NT2/D1 (cell line): ENCODE results near the gene PARD3.

ENCODE experiments used
- SUZ12 ChIP-seq: IDR thresholded peaks from 2 replicates; pipeline ENCODE4 v1.6.1; 2011; ENCODE audit not compliant: insufficient read length, insufficient read depth; ENCODE audit errors: extremely low read depth
- YY1 ChIP-seq: IDR thresholded peaks from 2 replicates; pipeline ENCODE4 v1.6.1; 2011; ENCODE audit not compliant: insufficient read length, insufficient read depth
- ZNF274 ChIP-seq: IDR thresholded peaks from 2 replicates; pipeline ENCODE4 v1.6.1; 2011; ENCODE audit warnings: mild to moderate bottlenecking, low read depth, low read length

GRCh38 chr10:34252111-34252510 lies 563.0 kb downstream of the PARD3 start:
- TF ChIP-seq SUZ12 (no peak), ZNF274 (no peak), YY1 (no peak)
